K562 treated with DMSO at 1 percent for 24 hours (cell line): ENCODE data around the gene PCA3. TPM values are rescaled to one million over a fixed set of nuclear protein-coding genes. Genes with fewer than 3 reads are reported as not detected.

Source experiments
- total RNA-seq: library from RNA; unstranded; fragments of 300-600 nt; gene quantifications from 2 replicates; pipeline ENCODE4 v1.2.3, GENCODE V29; 2022; ENCODE audit warnings: low read depth; ENCODE audit not compliant: insufficient read depth

PCA3 gene
- total RNA-seq, result not detected in 2 replicates

DNA sequence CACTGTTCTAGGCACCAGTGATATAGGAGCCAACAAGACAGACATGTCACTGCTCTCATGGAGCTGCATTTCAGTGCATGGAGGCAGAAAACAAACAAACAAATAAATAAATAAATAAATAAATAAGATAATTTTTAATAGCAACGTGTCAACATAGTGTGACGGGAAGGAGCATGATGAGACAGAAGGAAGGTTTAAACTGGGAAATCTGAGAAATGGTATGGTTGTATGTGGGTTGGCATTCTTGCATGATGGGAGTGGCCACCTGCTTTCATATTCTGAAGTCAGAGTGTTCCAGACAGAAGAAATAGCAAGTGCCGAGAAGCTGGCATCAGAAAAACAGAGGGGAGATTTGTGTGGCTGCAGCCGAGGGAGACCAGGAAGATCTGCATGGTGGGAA lies at the start of gene PCA3:
Gene PCA3 (plus strand): TSS at position 301 of the 400 bp plus-strand sequence.

Other genes starting within 250 kb of the PCA3 start
- gene PRUNE2, start 141.7 kb downstream of the PCA3 start, total RNA-seq, result 0.79 and 1.2 TPM in 2 replicates